GM18507 (cell line): ENCODE measurements around the gene POMGNT2.

ENCODE experiments used
- DNase-seq: peaks from one replicate; pipeline ENCODE4 v3.0.0; 2011; ENCODE audit warnings: low read depth; ENCODE audit not compliant: insufficient read length; ENCODE audit errors: extremely low spot score
- FAIRE-seq: peaks from 2 replicates; lab custom pipeline; 2011; peaks lifted over from hg19 to GRCh38; lab: Jason Lieb, UNC

POMGNT2 gene

DNA sequence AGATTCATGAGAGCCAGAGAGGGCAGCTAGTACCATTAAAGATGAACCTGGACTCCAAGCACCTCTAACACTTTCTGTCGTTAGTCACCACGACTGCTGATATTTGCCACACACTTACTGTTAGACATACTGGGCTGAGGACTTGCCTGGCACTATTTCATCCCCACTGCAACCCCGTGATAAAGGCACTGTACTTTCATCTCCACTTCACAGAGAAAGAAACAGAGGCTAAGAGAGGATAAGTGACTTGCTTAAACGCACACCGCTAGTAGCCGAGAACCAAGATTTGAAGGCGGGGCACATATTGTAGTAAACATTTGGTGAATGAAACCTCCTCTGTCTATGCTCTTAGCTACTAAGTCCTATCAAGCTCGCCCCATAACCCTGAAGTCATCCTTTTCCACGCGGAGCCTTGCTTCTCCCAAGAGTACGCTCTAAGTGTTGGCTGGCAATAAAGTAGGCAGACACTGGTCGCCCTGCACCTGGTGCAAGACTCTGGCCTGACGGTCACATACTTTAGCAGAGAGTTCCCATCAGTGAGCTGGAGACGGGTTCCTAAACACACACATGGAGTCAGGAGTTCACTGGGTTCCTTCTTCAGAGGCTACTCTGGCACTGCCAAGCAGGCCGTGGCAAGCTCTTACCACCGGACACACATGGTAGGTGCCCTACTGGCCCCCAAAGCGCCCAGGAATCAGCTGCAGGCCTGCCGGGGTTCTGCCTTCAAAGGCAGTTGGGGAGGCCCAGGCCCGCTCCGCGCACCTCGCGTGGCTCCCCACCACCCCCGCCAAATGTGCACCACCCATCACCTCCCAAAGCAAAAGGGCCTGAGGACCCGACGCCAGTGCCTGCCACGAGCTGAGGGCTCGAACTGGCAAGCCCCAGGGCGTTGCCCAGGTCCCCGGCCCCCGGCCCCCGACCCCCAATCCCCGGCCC is 951 bp downstream of the POMGNT2 start:
- no peak for FAIRE-seq

GRCh38 chr3:43104039-43104438 is 1.8 kb downstream of the POMGNT2 start:
- no peak for FAIRE-seq
- no peak for DNase-seq

More for the DNA sequence above, 951 bp downstream of the POMGNT2 start:
- DNase-seq, result no peak

- no peak for FAIRE-seq
- no peak for DNase-seq
Measured at GRCh38 chr3:43102773-43103480, 3.0 kb downstream of the POMGNT2 start.

DNA sequence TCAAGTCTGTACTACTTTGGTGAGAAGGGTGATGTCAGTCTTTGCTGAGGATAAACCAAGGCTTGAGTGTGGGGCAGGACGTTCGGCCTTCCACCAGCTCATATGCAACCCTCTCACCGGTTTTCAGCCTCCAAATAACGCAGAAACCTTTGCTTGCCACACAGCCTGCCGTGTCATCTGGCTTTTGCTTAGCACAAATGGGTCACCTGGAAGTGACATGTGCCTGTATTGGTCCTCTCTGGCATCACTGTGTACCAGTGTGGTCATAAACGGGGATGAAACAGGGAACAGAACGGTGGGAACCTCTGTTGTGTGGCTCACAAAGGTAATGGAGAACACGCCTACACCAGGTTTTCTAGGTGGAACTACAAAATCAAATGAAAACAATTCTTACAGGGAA is 7.1 kb downstream of the POMGNT2 start:
- DNase-seq, result no peak
- no peak for FAIRE-seq

- FAIRE-seq (no peak), DNase-seq (no peak)
Measured at GRCh38 chr3:43097400-43098080, 8.3 kb downstream of the POMGNT2 start.

DNA sequence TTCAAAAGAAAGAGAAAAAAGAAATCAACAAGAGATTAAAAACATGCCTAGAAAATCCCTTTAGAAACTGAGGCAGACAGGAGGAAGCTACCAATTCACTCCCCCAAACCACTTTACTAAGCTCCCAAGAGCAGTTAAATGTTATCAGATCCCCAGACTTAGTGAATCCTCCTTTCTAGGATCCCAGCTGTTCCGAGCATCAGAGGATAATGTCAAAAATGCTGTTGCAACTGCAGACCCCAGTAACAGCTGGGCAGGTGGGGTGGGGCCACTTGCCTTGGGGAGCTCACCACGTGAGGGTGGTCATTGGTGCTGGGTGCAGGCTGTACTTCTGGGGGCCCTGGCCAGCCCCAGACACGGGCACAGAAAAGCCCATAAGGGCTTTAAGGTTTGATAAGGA is 9.1 kb downstream of the POMGNT2 start:
- DNase-seq (no peak), FAIRE-seq (no peak)

GRCh38 chr3:43095370-43095769 is 10.5 kb downstream of the POMGNT2 start:
- FAIRE-seq (no peak), DNase-seq (no peak)

GRCh38 chr3:43094851-43095250 is 11.0 kb downstream of the POMGNT2 start:
- DNase-seq (no peak), FAIRE-seq (no peak)

GRCh38 chr3:43094381-43094780 is 11.5 kb downstream of the POMGNT2 start:
- DNase-seq, result no peak
- no peak for FAIRE-seq

DNA sequence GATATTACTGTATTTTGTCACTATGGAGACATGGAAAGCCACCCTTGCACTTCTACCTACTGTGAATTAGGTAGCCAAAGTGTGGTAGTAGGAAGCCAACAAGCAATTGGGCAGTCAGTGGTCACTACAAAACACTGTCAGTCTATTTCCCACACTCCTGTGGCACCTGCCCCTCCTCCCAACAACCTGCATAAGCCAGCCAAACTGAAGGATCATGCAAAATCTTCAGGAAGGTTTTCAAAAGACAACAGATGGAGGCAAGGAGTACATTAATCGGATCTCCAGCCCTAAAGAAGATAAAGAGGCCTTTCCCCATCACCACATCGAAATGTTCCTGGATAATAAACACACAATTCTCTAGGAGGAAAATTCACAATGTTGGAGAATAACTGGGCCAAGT is 11.9 kb downstream of the POMGNT2 start:
- no peak for DNase-seq
- no peak for FAIRE-seq

GRCh38 chr3:43093006-43093405 is 12.9 kb downstream of the POMGNT2 start:
- FAIRE-seq (no peak), DNase-seq (no peak)

- DNase-seq, result no peak
- FAIRE-seq, result no peak
Measured at GRCh38 chr3:43091481-43091880, 14.4 kb downstream of the POMGNT2 start.

- FAIRE-seq, result no peak
Measured at GRCh38 chr3:43090238-43090637, 15.6 kb downstream of the POMGNT2 start.

DNA sequence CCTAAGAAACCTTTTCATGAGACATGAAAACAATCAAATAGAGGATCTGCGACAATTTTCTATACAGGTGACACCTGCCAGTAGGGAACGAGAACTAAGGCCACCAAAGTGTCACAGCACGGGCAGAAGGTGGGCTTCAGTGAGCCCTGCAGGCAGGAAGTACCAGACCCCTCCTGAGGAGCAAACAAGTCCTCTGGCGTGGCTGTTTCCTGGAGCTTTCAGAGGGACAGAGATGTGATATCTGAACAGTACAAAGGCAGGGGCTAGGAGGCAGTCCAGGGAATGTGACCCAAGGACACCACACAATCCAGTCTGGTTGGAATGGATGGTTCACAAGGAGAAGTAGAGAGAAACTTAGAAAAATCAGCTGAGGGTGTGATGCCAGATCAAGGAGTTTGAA is 16.8 kb downstream of the POMGNT2 start:
- FAIRE-seq, result no peak
- no peak for DNase-seq

More at GRCh38 chr3:43090238-43090637, 15.6 kb downstream of the POMGNT2 start:
- no peak for DNase-seq

- DNase-seq, result no peak
- FAIRE-seq, result peak; percentile 38
Measured at GRCh38 chr3:43087249-43087776, 18.6 kb downstream of the POMGNT2 start.

DNA sequence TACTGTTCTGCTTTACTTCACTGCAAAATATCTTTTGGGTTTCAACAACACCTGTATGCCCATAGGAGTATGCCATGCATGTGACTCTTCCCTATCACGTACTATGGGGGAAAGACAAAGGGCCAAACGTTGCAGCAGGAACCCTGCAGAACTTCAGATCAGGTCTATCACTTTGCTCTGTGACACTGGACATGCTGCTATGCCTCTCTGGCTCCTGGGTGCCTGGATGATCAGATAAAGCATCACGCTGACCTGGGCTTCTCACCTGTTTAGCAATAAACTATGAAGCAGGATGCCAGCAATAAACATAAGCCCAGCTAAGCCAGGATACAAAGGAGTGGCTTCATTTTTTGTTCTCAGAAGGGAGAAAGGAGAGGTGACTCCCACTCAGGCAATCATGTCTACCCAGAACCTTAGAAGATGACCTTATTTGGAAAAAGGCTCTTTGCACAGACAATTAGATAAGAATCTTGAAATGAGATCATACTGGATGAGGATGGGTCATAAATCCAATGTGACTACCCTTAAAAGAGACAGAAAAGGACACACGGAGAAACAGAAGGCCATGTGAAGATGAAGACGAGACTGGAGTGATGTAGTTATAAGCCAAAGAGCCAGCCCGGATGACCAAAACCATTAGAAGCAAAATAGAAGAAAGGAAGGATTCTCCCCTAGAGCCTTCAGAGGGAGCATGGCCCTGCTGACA is 19.3 kb downstream of the POMGNT2 start:
- FAIRE-seq, result no peak
- no peak for DNase-seq

- no peak for FAIRE-seq
- no peak for DNase-seq
Measured at GRCh38 chr3:43082457-43082856, 23.4 kb downstream of the POMGNT2 start.

- DNase-seq (no peak), FAIRE-seq (no peak)
Measured at GRCh38 chr3:43081796-43082195, 24.1 kb downstream of the POMGNT2 start.
